GM12872 (cell line): ENCODE results near the gene RARRES1.

Source experiments
- CTCF ChIP-seq: IDR thresholded peaks from 3 replicates; pipeline ENCODE4 v1.5.1; 2011; ENCODE audit warnings: low read depth, mild to moderate bottlenecking, low read length, moderate library complexity; ENCODE audit not compliant: insufficient read depth

The RARRES1 gene

GRCh38 chr3:158678687-158679086 lies 53.6 kb downstream of the RARRES1 start:
- TF ChIP-seq CTCF, result no peak

GRCh38 chr3:158672215-158673176 lies 59.8 kb downstream of the RARRES1 start, which contains the start of gene LXN:
TSS of gene LXN (minus strand) at chr3:158672648. CDS start at chr3:158672478, 170 bp downstream.
- peak; percentile 78 for TF ChIP-seq CTCF

DNA sequence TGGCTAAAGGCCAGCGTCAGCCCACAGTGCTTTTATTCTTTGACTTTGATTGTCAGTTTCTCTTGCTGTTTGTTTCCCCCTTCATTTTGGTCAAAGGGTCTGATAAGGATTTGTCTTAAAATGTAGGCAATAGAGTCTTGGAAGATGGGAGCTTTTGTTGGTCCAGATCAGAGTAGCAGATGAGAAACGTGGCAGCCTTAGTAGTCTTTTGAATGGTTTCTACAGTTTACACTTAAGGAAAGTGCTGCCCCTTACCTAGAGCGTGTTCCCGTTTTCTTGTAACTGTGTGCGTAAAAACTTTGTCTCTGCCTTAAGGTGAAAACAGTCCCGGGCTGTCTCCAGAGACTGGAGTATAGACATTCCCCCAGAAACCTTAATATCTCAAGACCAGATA lies 60.4 kb downstream of the RARRES1 start:
- TF ChIP-seq CTCF, result no peak

DNA sequence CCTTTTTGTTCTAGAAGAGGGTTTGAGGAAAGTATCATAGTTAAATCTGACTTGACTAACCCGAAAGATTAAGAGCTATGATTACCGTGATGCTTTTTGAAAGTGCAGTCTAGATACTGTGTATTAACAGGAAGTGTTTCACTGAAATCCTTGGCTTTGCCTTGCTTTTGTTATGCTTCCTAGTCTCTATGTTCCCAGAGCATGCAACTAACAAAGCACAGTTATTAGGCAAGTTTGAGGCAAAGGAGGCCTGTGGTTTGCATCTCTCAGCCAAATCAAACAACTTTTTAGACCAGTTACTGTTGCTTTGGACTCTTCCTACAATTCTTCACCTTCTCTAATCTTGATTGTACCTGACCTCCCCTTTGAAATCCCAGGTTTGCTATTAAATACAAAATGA lies 63.8 kb downstream of the RARRES1 start:
- no peak for TF ChIP-seq CTCF

DNA sequence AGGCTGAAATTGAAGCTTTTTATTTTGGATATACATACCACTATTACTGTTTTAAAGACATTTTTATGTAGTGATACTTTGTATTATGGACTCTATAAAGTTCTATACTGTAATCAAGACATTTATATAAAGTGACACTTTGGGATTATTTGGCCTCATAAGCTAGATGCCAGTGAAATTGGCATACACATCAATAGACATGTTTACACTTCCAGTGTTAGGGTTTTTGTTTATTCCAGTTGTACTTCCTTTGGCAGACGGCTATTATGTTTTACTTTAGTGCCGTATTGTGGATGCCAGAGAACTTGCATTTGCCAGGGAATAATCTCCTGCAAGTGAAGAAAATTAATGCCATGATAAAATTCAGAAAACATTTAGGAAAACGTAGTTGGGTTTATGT lies 65.8 kb downstream of the RARRES1 start:
- no peak for TF ChIP-seq CTCF

- TF ChIP-seq CTCF, result no peak
These were observed 68.4 kb downstream of the RARRES1 start for GRCh38 chr3:158663832-158664231.

GRCh38 chr3:158663246-158663645 lies 69.0 kb downstream of the RARRES1 start:
- no peak for TF ChIP-seq CTCF
